Endothelial cell of umbilical vein (primary cell): Measurements from ENCODE around the gene ANKRD12. TPM values are rescaled to one million over a fixed set of nuclear protein-coding genes. Genes with fewer than 3 reads are reported as not detected.

Experiments
- BruUV-seq: library from RNA; stranded (reverse); fragments of 400-500 nt; replicated peaks from 2 replicates; lab custom pipeline; 2021; lab: Mats Ljungman, UMichigan
- CTCF ChIA-PET: fragments of 300-600, 350-600 bp; sonication (Branson Sonifier 250); formaldehyde crosslinking; loops from one replicate; lab custom pipeline; 2021; ENCODE audit warnings: antibody characterized with exemption, inconsistent platforms; lab: Charles Lee
- POLR2A ChIA-PET: fragments of 300-600, 350-600 bp; sonication (Branson Sonifier 250); formaldehyde crosslinking; loops from one replicate; lab custom pipeline; 2021; ENCODE audit warnings: antibody characterized with exemption, inconsistent platforms; lab: Charles Lee
- DNase-seq: peaks from one replicate; pipeline ENCODE4 v3.0.0-alpha.2; 2011; ENCODE audit warnings: low read depth, low spot score
- FAIRE-seq: peaks from 2 replicates; lab custom pipeline; 2011; peaks lifted over from hg19 to GRCh38; lab: Jason Lieb, UNC
- H2AFZ ChIP-seq: 2 replicates; pipeline ENCODE4 v1.6.0; 2012; ENCODE audit warnings: low read depth, low read length, control low read depth, inconsistent platforms
- H3K27ac ChIP-seq: 2 replicates; pipeline ENCODE4 v1.5.1; 2011; ENCODE audit warnings: low read depth, mild to moderate bottlenecking, control low read depth, low read length, moderate library complexity; ENCODE audit not compliant: insufficient read depth
- H3K27me3 ChIP-seq, 2 experiments: 2 replicates each; pipeline versions ENCODE4 v1.6.0 to v1.6.1; 2011; ENCODE audit warnings: low read length in 2 of 2, mixed read lengths in 1 of 2; ENCODE audit not compliant: control insufficient read depth in 2 of 2, insufficient read depth in 2 of 2
- H3K36me3 ChIP-seq, 2 experiments: 2 replicates in 1 of 2; 3 replicates in 1 of 2; pipeline ENCODE4 v1.5.1; 2011; ENCODE audit warnings: low read length in 2 of 2, mild to moderate bottlenecking in 1 of 2, moderate library complexity in 1 of 2; ENCODE audit not compliant: control insufficient read depth in 2 of 2, insufficient read depth in 2 of 2; ENCODE audit errors: extremely low read depth in 1 of 2
- H3K4me1 ChIP-seq: 3 replicates; pipeline ENCODE4 v1.5.1; 2011; ENCODE audit warnings: mild to moderate bottlenecking, low read length; ENCODE audit not compliant: control insufficient read depth, insufficient read depth; ENCODE audit errors: extremely low read depth
- H3K4me2 ChIP-seq: 2 replicates; pipeline ENCODE4 v1.6.1; 2011; ENCODE audit warnings: low read length, control low read depth, mixed read lengths; ENCODE audit not compliant: insufficient read depth
- H3K4me3 ChIP-seq, 3 experiments: fragments of 200-600 bp in 1 of 3; sonication (generic), shearing (Covaris generic) in 1 of 3; replicated peaks in 1 of 3; 2 replicates each; pipeline ENCODE4 v1.5.1; 2011 to 2016; ENCODE audit warnings: control low read depth in 3 of 3, low read length in 3 of 3, mild to moderate bottlenecking in 2 of 3, inconsistent platforms in 1 of 3, low read depth in 1 of 3, moderate library complexity in 1 of 3; ENCODE audit not compliant: insufficient read depth in 1 of 3
- H3K79me2 ChIP-seq: 2 replicates; pipeline ENCODE4 v1.6.0; 2012; ENCODE audit warnings: low read length, inconsistent platforms; ENCODE audit not compliant: control insufficient read depth, insufficient read depth
- H3K9ac ChIP-seq: replicated peaks from 2 replicates; pipeline ENCODE3; 2011; ENCODE audit warnings: low read length, control low read depth; ENCODE audit not compliant: insufficient read depth; ENCODE audit errors: extremely low read depth
- H3K9me1 ChIP-seq: replicated peaks from 3 replicates; pipeline ENCODE4 v1.6.0; 2011; ENCODE audit warnings: mild to moderate bottlenecking, low read length; ENCODE audit not compliant: control insufficient read depth, insufficient read depth; ENCODE audit errors: extremely low read depth
- H3K9me3 ChIP-seq: replicated peaks from 2 replicates; pipeline ENCODE4 v1.5.1; 2012; ENCODE audit warnings: low read length, inconsistent platforms; ENCODE audit not compliant: control insufficient read depth, insufficient read depth
- H4K20me1 ChIP-seq: replicated peaks from 2 replicates; pipeline ENCODE3; 2011; ENCODE audit warnings: mild to moderate bottlenecking, low read length; ENCODE audit not compliant: control insufficient read depth, insufficient read depth; ENCODE audit errors: extremely low read depth
- EZH2 ChIP-seq: IDR thresholded peaks from 2 replicates; pipeline ENCODE4 v1.6.1; 2012; ENCODE audit warnings: borderline replicate concordance, low read depth, mild to moderate bottlenecking, moderate library complexity, low read length, inconsistent platforms; ENCODE audit not compliant: severe bottlenecking
- FOS ChIP-seq: IDR thresholded peaks from 2 replicates; pipeline ENCODE4 v1.6.1; 2011; ENCODE audit warnings: mild to moderate bottlenecking, low read length, moderate library complexity, borderline replicate concordance; ENCODE audit not compliant: insufficient read depth
- GATA2 ChIP-seq: IDR thresholded peaks from 2 replicates; pipeline ENCODE4 v1.7.0; 2011; ENCODE audit warnings: low read depth, mild to moderate bottlenecking, moderate library complexity, mixed read lengths, low read length; ENCODE audit not compliant: insufficient read length, insufficient read depth
- JUN ChIP-seq: IDR thresholded peaks from 2 replicates; pipeline ENCODE4 v1.6.1; 2011; ENCODE audit warnings: borderline replicate concordance, low read depth; ENCODE audit not compliant: insufficient read length, insufficient read depth
- MYC ChIP-seq: IDR thresholded peaks from one replicate; pipeline ENCODE4 v1.6.1; 2011; ENCODE audit warnings: mild to moderate bottlenecking, low read depth, low read length
- POLR2A ChIP-seq: IDR thresholded peaks from 2 replicates; pipeline ENCODE4 v1.6.1; 2012; ENCODE audit warnings: low read depth, mild to moderate bottlenecking, control low read depth, low read length
- POLR2AphosphoS5 ChIP-seq: IDR thresholded peaks from 2 replicates; pipeline ENCODE4 v1.6.1; 2012; ENCODE audit warnings: low read depth, mild to moderate bottlenecking, control low read depth, low read length, moderate library complexity; ENCODE audit not compliant: insufficient read depth
- dilution Hi-C: fragments of 300-500 bp; cut with MboI; formaldehyde crosslinking; loops from one replicate; pipeline ENCODE4 v1.15.0; 2019; ENCODE audit warnings: low sequenced_read_pairs; ENCODE audit not compliant: extremely low pct_ligation_motif_present
- intact Hi-C: fragments of 100-400 bp; cut with micrococcal nuclease; formaldehyde crosslinking; loops from one replicate; pipeline ENCODE4 v1.10.0; 2022
- polyA plus RNA-seq, 4 experiments: library from polyadenylated mRNA; depleted of rRNA in 3 of 4; stranded (reverse) in 3 of 4; unstranded in 1 of 4; fragments of >200 nt; gene quantifications; 2 replicates each; pipeline versions ENCODE4 v1.2.1 to v1.2.3, GENCODE V29; 2011 to 2012; ENCODE audit warnings: missing spikeins in 1 of 4
- total RNA-seq: library from RNA; stranded (reverse); gene quantifications from 2 replicates; pipeline ENCODE4 v1.2.3, GENCODE V29; 2021
- TF ChIP-seq, protein P1 (sequence below): IDR thresholded peaks from 2 replicates; pipeline ENCODE4 v1.6.1; 2011; ENCODE audit not compliant: insufficient read depth, insufficient read length
- TF ChIP-seq, protein P2 (sequence below), 2 donors: IDR thresholded peaks; 1 replicate in 1 of 2; 2 replicates in 1 of 2; pipeline ENCODE4 v1.5.1; 2011; ENCODE audit warnings: low read length in 2 of 2, mild to moderate bottlenecking in 2 of 2, moderate library complexity in 2 of 2, control low read depth in 1 of 2, inconsistent platforms in 1 of 2, low read depth in 1 of 2; ENCODE audit not compliant: insufficient read depth in 1 of 2; ENCODE audit errors: extremely low read depth in 1 of 2

The ANKRD12 gene
- total and polyA plus RNA-seq, 2 donors (not counting 3 experiments of a cell fraction or from before 2014, with no cell fraction given): 1.5 to 25.4 TPM

DNA sequence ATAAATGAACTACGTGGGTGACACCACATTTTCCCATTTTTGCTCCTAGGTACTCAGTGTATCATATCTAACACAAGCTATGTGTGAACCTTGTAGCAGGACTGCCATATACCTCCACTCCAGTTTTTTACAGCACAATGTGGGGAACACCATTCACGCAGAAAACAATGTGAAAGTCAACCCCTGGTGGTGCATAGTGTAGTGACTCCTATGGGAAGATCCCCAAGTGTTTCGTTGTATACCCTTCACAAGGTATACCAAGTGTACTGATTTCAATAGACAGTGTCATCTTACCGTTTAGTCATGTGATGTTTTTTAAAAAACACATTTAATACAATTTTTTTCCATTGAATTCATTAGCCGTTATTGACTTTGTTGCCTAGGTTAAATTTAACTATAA lies 68.1 kb downstream of the ANKRD12 start:
- CTCF ChIA-PET: interaction anchor here (1.3 to 1.5 kb wide), 2 partner anchors 10 to 131 kb away, joined by 3 to 6 read pairs; no protein-coding TSS in a partner anchor
- TF ChIP-seq MYC (no peak), GATA2 (no peak), FOS (no peak), EZH2 (no peak), POLR2A (no peak), JUN (no peak), POLR2AphosphoS5 (no peak)
- TF ChIP-seq, protein P1, sequence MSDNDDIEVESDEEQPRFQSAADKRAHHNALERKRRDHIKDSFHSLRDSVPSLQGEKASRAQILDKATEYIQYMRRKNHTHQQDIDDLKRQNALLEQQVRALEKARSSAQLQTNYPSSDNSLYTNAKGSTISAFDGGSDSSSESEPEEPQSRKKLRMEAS: no peak
- TF ChIP-seq, protein P2, sequence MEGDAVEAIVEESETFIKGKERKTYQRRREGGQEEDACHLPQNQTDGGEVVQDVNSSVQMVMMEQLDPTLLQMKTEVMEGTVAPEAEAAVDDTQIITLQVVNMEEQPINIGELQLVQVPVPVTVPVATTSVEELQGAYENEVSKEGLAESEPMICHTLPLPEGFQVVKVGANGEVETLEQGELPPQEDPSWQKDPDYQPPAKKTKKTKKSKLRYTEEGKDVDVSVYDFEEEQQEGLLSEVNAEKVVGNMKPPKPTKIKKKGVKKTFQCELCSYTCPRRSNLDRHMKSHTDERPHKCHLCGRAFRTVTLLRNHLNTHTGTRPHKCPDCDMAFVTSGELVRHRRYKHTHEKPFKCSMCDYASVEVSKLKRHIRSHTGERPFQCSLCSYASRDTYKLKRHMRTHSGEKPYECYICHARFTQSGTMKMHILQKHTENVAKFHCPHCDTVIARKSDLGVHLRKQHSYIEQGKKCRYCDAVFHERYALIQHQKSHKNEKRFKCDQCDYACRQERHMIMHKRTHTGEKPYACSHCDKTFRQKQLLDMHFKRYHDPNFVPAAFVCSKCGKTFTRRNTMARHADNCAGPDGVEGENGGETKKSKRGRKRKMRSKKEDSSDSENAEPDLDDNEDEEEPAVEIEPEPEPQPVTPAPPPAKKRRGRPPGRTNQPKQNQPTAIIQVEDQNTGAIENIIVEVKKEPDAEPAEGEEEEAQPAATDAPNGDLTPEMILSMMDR (IDR thresholded peaks at IDR 0.05; ENCODE audit: extremely low read depth in 1 of 2, insufficient read depth in 1 of 2, low read depth in 1 of 2, low read length in 2 of 2): no peak
- FAIRE-seq (no peak), DNase-seq (no peak)
- H3K79me2 ChIP-seq: no peaks in the 10 kb centered on the region
- H3K36me3 ChIP-seq: no peaks in the 10 kb centered on the region
- no peaks in the 10 kb centered on the region for H3K27me3 ChIP-seq
- no peaks in the 10 kb centered on the region for H3K9me3 ChIP-seq
- H4K20me1 ChIP-seq: no peaks in the 10 kb centered on the region
- H3K4me1 ChIP-seq: no peaks in the 10 kb centered on the region
- no peak overlapping the region for H2AFZ ChIP-seq
- no peak overlapping the region for H3K4me3 ChIP-seq
- H3K9ac ChIP-seq: no peak overlapping the region
- no peak overlapping the region for H3K27ac ChIP-seq
- no TSS peak for BruUV-seq
- H3K4me2 ChIP-seq: no peak overlapping the region
- POLR2A ChIA-PET: no interaction called here
- dilution Hi-C loops (no loop called here), intact Hi-C loops (no loop called here)
- peaks cover 4% of the 10 kb centered on the region for H3K9me1 ChIP-seq
